Stimulated activated CD4-positive, alpha-beta T cell treated with anti-CD3 and anti-CD28 coated beads, Interleukin-2, amount 100 ng/mL, for 4 hours (primary cell): Measurements from ENCODE around the gene WBP1.
A peak's percentile ranks its signal among the peaks of the same experiment; 100 is the strongest.
"Not testable (repeated sequence)": the region's sequence is repeated elsewhere in the genome, so short reads cannot be mapped to it uniquely, and the experiment has no call there.

Experiments
- DNase-seq: peaks from one replicate; pipeline ENCODE4 v3.0.0-alpha.2; 2020; ENCODE audit warnings: low read depth

Gene WBP1

DNA sequence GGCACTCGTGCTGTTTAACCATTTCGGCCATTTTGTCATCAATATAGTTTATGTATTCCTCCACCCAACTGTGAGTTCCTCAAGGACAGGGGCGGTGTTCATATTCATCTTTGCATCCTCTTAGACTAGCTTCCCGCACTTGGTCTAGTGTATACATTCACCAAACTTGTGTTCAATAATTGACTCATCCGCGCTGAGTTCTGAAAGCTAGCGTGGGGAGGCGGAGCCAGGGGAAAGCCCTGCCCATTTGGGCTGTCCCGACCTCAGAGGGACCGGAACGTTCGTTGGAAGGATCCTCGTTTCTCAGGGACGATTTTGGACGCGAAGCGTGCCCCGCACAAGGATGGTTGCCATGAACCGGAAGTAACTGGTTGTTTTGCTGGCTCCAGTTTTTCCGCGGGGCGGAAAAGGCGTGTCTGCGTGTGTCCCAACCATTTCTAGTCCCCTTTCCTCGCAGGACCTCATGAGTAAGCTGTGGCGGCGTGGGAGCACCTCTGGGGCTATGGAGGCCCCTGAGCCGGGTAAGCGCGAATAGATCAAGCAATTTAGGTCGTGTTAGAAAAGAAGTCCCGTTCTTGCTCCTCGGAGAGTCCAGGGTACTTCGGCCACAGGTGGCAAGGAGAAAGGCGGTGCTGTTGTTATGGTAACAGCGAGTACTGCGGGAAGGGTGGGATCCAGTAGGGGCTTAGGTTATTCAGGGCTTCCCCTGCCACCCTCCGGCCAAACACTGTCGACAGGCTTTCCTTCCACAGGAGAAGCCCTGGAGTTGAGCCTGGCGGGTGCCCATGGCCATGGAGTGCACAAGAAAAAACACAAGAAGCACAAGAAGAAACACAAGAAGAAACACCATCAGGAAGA, 3.4 kb upstream of the WBP1 start, which contains the start of gene INO80B:
INO80B (plus strand) TSS at position 434 of the 858 bp plus-strand sequence; CDS start at position 464, 30 bp downstream.
- peak; percentile 97 for DNase-seq

- no peak for DNase-seq
Measured at GRCh38 chr2:74457129-74457548, 1.1 kb upstream of the WBP1 start.

- DNase-seq, result peak; percentile 73
Measured at GRCh38 chr2:74457549-74458131, 598 bp upstream of the WBP1 start.

DNA sequence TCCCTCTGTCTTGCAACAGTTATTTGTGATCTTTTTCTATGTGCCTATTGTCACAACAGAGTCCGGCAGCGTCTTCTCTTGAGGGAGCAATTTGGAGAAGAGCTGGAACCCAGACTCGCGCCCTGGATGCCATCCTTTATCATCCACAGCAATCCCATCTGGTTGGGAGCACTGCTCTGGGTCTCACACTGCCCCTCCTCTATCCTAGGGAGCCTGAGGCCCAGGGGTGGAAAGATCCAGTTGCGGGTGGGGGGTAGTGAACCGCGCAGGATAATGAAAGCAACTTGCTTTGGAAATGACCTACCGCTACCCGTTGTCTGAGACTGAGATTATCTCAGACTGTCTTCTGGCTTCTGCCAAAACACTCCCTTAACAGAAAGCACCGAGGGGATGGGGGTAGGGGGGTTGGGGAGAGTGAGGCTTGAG, 713 bp downstream of the WBP1 start:
- DNase-seq, result no peak

DNA sequence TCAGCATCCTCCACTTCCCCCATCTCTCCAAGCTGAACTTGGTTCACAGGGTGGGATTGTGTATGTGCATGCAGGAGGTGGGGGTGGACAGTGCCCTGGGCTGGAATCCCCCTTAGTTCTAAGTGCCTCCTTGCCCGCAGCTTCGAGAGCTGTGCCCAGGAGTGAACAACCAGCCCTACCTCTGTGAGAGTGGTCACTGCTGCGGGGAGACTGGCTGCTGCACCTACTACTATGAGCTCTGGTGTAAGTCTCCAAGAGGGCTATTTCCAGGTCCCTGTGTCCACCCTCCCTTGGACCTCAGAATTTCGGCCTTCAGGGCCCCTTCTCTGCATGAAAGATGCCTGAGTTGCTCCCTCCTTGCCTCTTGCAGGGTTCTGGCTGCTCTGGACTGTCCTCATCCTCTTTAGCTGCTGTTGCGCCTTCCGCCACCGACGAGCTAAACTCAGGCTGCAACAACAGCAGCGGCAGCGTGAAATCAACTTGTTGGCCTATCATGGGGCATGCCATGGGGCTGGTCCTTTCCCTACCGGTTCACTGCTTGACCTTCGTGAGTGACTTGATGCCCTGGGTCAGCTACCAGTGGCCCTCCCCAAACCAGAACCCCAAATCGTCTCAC, 1.4 kb downstream of the WBP1 start:
- not testable (repeated sequence) for DNase-seq

- not testable (repeated sequence) for DNase-seq
Measured at GRCh38 chr2:74460187-74460586, 1.9 kb downstream of the WBP1 start.

DNA sequence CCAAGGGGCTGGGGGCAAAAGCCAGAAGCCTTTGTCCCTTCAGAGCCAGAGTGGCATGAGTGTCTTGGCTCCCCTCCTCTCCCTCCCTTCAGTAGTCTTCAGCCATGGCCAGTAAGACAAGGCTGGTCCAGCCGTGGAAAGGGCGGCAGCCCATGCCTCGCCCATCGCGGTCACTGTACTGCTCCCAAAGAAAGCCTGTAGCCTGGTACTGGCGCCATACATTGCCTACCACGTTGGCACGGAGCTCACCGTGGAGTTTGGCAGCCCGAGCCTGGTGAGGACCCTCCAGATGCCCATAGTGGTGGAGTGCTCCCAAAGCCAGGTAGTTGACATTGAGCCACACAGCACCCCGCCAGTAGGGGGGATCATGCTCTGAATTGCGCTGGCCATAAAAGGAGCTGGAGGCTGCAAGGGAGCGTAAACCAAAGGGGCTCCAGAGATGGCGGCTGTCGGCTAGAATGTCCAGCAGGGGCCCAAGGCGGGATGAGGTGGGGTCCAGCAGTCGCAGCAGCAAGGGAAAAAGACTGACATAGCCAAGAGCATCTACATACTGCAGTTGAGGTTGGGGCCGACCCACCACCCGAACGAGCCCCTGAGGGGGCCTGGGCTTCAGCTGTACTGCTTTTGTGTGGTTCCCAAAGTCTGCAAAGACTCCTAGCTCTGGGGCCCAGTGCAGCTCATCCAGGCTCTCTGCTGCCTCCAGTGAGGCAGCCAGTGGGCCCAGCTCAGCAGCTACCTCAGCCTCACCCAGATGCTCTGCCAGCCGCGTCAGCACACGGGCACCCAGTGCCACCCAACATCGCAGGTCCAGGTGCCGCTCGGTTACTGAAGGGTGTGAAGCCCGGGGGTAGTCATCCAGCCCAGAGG, 3.2 kb downstream of the WBP1 start:
- DNase-seq, result no peak

DNA sequence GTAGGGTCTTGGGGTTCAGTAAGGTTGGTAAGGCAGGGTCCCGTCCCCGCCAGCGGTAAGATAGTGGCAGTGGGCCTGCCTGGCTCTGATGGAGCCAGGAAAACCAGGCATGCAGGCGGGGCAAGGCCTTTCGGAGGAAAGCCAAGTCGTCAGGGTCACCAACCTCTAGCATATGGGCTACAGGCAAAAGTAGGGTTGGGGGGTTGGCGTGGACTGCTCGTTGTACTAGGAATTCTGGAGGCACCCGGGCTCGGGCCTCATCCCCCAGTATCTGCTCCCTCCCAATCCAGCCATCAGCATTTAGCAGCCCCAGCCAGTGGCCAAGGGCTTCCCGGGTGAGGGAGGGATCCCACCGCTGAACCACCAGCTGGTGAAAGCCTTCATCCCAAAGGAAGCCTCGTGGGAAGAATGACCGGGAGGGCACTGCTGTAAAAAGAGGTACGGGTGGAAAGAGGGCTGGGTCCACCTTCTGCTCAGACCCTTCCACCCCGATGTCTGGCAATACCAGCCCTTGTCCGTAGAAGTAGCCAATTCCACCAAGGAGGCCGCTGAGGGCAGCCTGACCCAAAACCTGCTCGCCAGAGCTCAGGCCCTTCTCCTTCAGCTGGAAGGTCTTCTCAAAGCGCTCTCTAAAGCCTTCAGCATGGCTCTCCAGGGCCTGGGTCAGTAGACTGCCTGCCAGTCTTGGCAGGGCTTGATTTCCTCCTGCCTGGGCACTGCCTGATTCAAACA, 4.0 kb downstream of the WBP1 start:
- DNase-seq, result no peak

DNA sequence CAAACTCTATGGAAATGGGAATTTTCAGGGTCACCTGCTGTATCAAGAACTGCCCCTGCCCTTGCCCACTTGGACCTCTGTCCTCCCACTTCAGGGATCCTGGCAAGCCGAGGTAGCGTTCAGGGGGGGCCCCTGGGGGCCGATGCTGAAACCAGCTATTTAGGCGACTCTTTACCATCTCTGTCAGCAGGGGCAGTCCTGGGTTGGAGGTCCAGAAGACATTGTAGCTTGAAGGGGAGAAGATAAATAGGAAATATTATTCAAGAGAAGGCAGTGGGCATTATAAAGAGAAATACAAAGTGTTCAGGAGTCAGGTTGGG, 4.5 kb downstream of the WBP1 start:
- DNase-seq, result no peak

DNA sequence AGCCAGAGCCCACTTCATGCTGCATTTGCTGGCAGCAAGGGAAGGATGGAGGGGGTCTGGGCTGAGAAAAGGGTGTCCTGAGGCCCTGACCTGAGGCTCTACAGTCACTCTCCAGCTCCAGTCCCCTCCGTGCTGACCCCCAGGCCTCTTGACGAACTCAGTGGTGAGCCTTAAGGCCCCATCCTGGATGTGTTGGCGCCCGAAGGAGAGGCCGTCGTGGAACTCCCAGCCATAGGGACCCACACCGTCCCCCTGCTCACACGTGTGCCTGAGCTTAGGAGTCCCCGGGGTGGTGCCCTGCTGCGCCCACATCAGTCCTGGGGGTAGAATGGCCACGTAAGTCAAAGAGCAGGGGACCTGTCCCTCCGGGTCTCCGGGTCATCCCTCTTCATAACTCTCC, 6.2 kb downstream of the WBP1 start:
- DNase-seq, result no peak

GRCh38 chr2:74470742-74471141, 12.5 kb downstream of the WBP1 start:
- not testable (repeated sequence) for DNase-seq

GRCh38 chr2:74471332-74472065, 13.3 kb downstream of the WBP1 start:
- DNase-seq, result no peak

DNA sequence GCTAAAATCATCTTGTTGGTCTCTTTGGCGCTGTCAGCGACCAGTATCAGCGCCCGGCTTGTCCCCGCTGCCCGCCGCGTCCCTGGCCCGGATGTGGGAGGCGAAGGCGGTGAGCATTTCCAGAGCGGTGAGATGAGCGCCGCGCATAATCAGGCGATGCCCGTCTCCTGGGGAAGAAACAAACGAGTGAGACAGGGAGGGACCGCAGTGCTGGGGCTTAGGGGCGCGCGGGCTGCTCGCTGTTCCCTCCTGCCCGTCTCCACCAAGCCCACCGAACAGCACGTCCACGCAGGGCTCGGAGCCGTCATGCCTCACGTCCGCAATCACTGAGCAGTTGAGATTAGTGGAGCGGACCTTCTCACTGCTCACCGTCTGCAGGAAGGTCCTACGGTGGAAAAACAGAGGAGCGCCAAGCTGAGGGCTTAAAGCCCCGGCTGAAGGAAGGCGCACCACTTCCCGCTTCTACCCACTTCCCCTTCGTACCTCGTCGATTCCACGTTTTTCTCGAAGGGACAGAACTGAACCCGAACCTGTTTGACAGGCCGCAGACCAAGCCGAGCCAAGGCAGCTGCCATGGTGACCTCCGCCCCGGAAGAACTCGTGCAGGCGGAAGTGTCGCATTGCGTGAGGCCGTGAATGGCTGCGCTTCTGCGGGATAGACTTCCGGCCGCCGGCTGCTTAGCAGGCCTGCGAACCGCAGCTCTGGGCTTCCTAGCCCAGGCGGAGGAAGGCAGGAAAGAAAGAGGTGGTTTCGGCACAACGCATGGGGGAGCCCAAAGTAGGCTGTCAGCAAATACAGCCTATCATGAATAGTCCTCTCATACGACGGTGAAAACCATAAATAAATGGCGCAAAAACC, 14.1 kb downstream of the WBP1 start, which contains the start of gene MRPL53:
MRPL53 (minus strand) TSS at position 595 of the 859 bp plus-strand sequence; CDS start at position 575, 20 bp downstream.
- peak; percentile 92 for DNase-seq

GRCh38 chr2:74472945-74473258, 14.7 kb downstream of the WBP1 start:
- no peak for DNase-seq

DNA sequence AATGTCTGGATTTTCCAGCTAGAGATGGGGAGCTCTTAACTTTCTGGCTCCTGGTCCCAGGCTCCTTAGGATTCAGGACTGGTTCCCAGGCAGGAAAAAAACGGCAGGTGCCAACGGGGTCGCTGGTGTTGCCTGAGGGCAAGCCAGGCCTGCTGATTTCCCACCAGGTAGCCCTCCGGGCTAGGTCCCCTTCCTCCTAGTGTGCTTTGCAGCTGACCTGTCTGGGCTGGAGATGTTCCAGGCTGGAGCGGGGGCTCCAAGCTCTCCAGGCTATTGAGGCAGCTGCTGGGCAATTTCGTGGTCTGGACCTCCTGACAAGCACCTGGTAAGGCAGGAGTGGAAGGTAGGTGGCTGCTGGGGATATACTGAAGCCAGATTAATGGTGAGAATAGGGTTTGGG, 16.2 kb downstream of the WBP1 start:
- DNase-seq, result no peak

GRCh38 chr2:74474899-74475298, 16.7 kb downstream of the WBP1 start:
- DNase-seq, result no peak

DNA sequence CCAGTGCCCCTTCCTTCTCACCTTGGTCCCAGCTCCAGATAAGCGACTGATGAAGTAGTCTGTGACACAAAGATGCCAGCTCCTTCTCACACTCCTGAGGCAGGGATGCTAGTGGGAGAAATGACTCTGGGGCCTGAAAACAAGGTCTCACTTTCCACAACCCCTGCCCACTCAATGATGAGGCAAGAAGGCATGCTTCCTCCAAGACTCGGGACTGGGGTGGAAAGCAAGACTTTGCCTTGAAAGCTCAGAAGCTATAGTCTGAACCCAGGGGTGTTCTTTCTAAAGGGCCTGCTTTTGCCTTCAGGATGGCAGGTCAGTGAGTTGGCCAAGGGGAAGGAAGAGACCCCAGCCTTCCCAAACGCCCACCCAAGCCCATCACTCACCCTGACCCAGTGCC, 23.2 kb downstream of the WBP1 start:
- no peak for DNase-seq

DNA sequence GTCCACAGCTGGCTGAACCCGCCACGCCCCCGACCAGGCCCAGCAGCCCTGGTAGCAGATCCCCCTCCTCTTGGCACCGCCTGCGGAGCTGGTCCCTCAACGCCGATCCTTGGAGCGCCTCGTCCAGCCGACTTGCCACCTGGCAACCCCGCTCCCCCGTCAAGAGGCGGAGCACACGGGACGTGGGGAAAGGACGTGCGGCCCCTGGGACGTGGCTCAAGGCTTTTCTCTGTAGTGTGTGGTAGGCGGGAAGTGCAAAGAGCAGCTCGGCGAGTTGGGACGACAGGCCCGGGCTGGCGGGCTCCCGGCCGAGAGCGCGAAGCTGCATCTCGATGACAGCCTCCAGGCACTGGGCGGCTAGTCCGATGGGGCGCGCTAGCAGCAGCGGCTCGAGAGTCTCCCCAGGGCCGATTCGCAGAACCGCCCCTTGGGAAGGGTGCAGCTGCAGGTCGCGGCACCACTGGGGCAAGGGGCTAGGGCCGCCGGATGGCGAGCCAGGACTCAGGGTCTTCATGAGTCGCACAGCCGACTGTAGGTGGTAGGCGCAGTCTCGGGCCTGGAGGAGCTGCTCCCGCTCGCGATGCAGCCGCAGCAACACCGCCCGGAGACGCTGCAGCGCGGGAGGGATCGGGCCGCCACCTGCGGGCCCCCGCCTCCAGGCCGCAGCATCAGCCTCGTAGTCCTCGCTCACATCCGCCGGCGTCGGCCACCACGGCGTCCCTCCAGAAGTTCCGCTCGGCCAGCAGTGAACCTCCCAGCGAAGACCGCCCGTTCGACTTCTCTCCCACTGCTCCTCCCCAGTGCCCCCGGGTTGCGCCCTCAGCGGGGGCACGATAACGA, 23.9 kb downstream of the WBP1 start:
- DNase-seq, result no peak
